ENCODE data around the gene MAB21L3. TPM values are rescaled to one million over a fixed set of nuclear protein-coding genes. Genes with fewer than 3 reads are reported as not detected.

The MAB21L3 gene
- total and polyA plus RNA-seq, 2 experiments from 2014 or later, result not detected

DNA sequence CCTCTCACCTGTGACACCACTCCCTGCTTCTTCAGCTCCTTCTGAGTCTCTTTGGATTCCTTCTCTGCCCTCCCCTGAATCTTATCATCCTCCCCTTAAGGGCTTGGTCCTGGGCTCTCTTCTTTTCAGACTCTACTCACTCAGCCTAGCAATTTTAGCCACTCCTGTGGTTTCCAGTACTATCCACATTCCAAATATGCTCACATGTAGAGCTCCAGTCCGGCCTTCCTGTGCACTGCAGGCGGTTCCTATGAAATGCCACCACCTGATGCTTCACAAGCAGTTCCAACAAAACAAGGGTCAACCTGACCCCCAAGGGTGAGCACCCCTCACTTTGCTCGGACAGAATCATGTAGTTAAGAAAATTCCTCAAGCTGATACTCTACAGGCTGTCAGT, 35.9 kb downstream of the MAB21L3 start:
- no peaks in the 10 kb centered on the region for H4K20me1 ChIP-seq (replicated peaks; ENCODE audit: insufficient read depth)
- H3K27me3 ChIP-seq (ENCODE audit: insufficient read depth), result peaks cover 5% of the 10 kb centered on the region; the same call in 1 of the 2 replicates
- no peaks in the 10 kb centered on the region; the same call in 1 of the 2 replicates for H3K9me2 ChIP-seq (ENCODE audit: insufficient read depth)
- no peaks in the 10 kb centered on the region for H3F3A ChIP-seq (replicated peaks; ENCODE audit: low read depth)
- Mint-ChIP-seq H3K27me3 (ENCODE audit: insufficient read depth, low read depth, poor library complexity) (peaks cover 7% of the 10 kb centered on the region), H3K27ac (no peak overlapping the region), H3K4me1 (peaks cover 3% of the 10 kb centered on the region; the same call in 2 of the 3 replicates), H3K9me3 (peaks cover 30% of the 10 kb centered on the region), H3K4me3 (no peak overlapping the region), H3K36me3 (ENCODE audit: low read depth) (peaks cover 11% of the 10 kb centered on the region)
- TF ChIP-seq EZH2phosphoT487 (IDR thresholded peaks at IDR 0.05; ENCODE audit: unreplicated experiment) (no peak), EZH2 (IDR thresholded peaks at IDR 0.05; ENCODE audit: low read depth, unreplicated experiment) (no peak), ZNF331 (CRISPR knock-in tag; IDR thresholded peaks at IDR 0.05; ENCODE audit: low read depth) (no peak), STAT1 (IDR thresholded peaks at IDR 0.05; ENCODE audit: unreplicated experiment) (no peak), CTCF (conservative IDR thresholded peaks at IDR 0.05; ENCODE audit: low read depth in 2 of 2) (no peak), JUNB (IDR thresholded peaks at IDR 0.05; ENCODE audit: unreplicated experiment) (no peak), POLR2AphosphoS5 (IDR thresholded peaks at IDR 0.05; ENCODE audit: low read depth) (no peak), ZNF114 (CRISPR knock-in tag; IDR thresholded peaks at IDR 0.05) (no peak), CREB1 (CRISPR knock-in tag; IDR thresholded peaks at IDR 0.05; ENCODE audit: low read depth) (no peak)
- no peak for ATAC-seq
- no peaks in the 10 kb centered on the region for H3K4me1 ChIP-seq (ENCODE audit: insufficient read depth)
- H3K79me2 ChIP-seq (replicated peaks; ENCODE audit: insufficient read depth), result no peaks in the 10 kb centered on the region
- no peak overlapping the region for H3K4me2 ChIP-seq
- no peak overlapping the region for H3K4me3 ChIP-seq
- DNase-seq (ENCODE audit: low spot score), result no peak
- H3K36me3 ChIP-seq (ENCODE audit: insufficient read depth), result no peaks in the 10 kb centered on the region
- no peak overlapping the region for H2AFZ ChIP-seq
- no peak overlapping the region for H3K27ac ChIP-seq (ENCODE audit: low read depth)

DNA sequence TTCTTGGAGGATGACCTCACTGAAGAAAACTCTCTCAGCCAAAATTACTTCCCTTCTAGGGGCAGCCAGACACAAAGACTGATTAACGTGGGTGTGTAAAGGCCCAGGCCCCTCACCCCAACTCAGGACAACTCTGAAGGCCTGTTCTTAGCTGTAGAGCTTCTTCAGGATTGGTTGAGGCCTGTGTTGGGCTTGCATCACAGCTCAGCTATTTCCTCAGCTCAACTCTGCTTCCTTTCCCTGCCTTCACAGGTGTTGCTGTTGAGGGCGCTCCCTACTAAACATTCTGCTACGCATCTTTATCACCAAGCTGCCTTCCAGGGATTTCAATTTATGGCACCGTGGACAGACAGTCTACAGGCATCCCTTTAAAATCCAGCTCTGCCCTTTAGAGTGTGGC, 36.8 kb downstream of the MAB21L3 start:
- DNase-seq (ENCODE audit: low spot score) (peak; percentile 26), ATAC-seq (no peak)
- H3K27me3 Mint-ChIP-seq (ENCODE audit: insufficient read depth, low read depth, poor library complexity), result peaks cover 7% of the 10 kb centered on the region
- TF ChIP-seq EZH2phosphoT487 (IDR thresholded peaks at IDR 0.05; ENCODE audit: unreplicated experiment) (no peak), POLR2AphosphoS5 (IDR thresholded peaks at IDR 0.05; ENCODE audit: low read depth) (no peak), ZNF331 (CRISPR knock-in tag; IDR thresholded peaks at IDR 0.05; ENCODE audit: low read depth) (no peak), ZNF114 (CRISPR knock-in tag; IDR thresholded peaks at IDR 0.05) (no peak), REST (IDR thresholded peaks at IDR 0.05; ENCODE audit: unreplicated experiment) (no peak)

More for the DNA sequence above, 36.8 kb downstream of the MAB21L3 start:
- H3K4me3 Mint-ChIP-seq, result no peak overlapping the region
- Histone ChIP-seq H2AFZ (0 out of 2 replicates have a peak overlapping the region, but pooled peaks have one; percentile 32), H3K79me2 (replicated peaks; ENCODE audit: insufficient read depth) (no peaks in the 10 kb centered on the region), H3K9me2 (ENCODE audit: insufficient read depth) (no peaks in the 10 kb centered on the region; the same call in 1 of the 2 replicates), H3K4me1 (ENCODE audit: insufficient read depth) (no peaks in the 10 kb centered on the region), H3K27me3 (ENCODE audit: insufficient read depth) (peaks cover 5% of the 10 kb centered on the region; the same call in 1 of the 2 replicates), H3K27ac (ENCODE audit: low read depth) (no peak overlapping the region), H3K4me3 (no peak overlapping the region), H3K4me2 (no peak overlapping the region), H3K36me3 (ENCODE audit: insufficient read depth) (no peaks in the 10 kb centered on the region), H3F3A (replicated peaks; ENCODE audit: low read depth) (no peaks in the 10 kb centered on the region), H4K20me1 (replicated peaks; ENCODE audit: insufficient read depth) (no peaks in the 10 kb centered on the region)
- no peak overlapping the region for H3K27ac Mint-ChIP-seq
- peaks cover 3% of the 10 kb centered on the region; the same call in 2 of the 3 replicates for H3K4me1 Mint-ChIP-seq
- peaks cover 30% of the 10 kb centered on the region for H3K9me3 Mint-ChIP-seq
- H3K36me3 Mint-ChIP-seq (ENCODE audit: low read depth), result peaks cover 11% of the 10 kb centered on the region

Measured in GM23338 (cell line).